Stimulated activated CD4-positive, alpha-beta T cell treated with anti-CD3 and anti-CD28 coated beads, TNF-alpha, amount 100 ng/mL, for 4 hours (primary cell): Measurements from ENCODE around the gene PCDH7.

Experiments
- DNase-seq, 3 experiments: peaks; one replicate each; pipeline ENCODE4 v3.0.0-alpha.2; 2020; ENCODE audit warnings: low read depth in 3 of 3

PCDH7 gene

GRCh38 chr4:30725562-30725961 is 5.4 kb downstream of the PCDH7 start:
- no peak for DNase-seq

GRCh38 chr4:30726090-30726675 is 6.0 kb downstream of the PCDH7 start:
- DNase-seq: no peak

- no peak for DNase-seq
These were observed 7.2 kb downstream of the PCDH7 start for GRCh38 chr4:30727409-30727808.

GRCh38 chr4:30728311-30728710 is 8.1 kb downstream of the PCDH7 start:
- DNase-seq: no peak

- no peak for DNase-seq
These were observed 23.7 kb downstream of the PCDH7 start for GRCh38 chr4:30743897-30744296.

- no peak for DNase-seq
These were observed 24.2 kb downstream of the PCDH7 start for GRCh38 chr4:30744386-30744785.

GRCh38 chr4:30744957-30745640 is 24.9 kb downstream of the PCDH7 start:
- no peak for DNase-seq

- DNase-seq: no peak
These were observed 26.6 kb downstream of the PCDH7 start for GRCh38 chr4:30746735-30747134.

- no peak for DNase-seq
These were observed 33.1 kb downstream of the PCDH7 start for GRCh38 chr4:30753316-30753715.

GRCh38 chr4:30754021-30754420 is 33.9 kb downstream of the PCDH7 start:
- no peak for DNase-seq

- no peak for DNase-seq
These were observed 35.2 kb downstream of the PCDH7 start for GRCh38 chr4:30755346-30755745.

- no peak for DNase-seq
These were observed 36.4 kb downstream of the PCDH7 start for GRCh38 chr4:30756553-30756952.

GRCh38 chr4:30757357-30757756 is 37.2 kb downstream of the PCDH7 start:
- DNase-seq: no peak

GRCh38 chr4:30760551-30760950 is 40.4 kb downstream of the PCDH7 start:
- no peak for DNase-seq

GRCh38 chr4:30763321-30763727 is 43.2 kb downstream of the PCDH7 start:
- DNase-seq: no peak

GRCh38 chr4:30765022-30765421 is 44.9 kb downstream of the PCDH7 start:
- no peak for DNase-seq

- DNase-seq: no peak
These were observed 47.1 kb downstream of the PCDH7 start for GRCh38 chr4:30767147-30767845.

- DNase-seq: no peak
These were observed 48.1 kb downstream of the PCDH7 start for GRCh38 chr4:30768277-30768676.

- DNase-seq: no peak
These were observed 48.9 kb downstream of the PCDH7 start for GRCh38 chr4:30769093-30769492.

GRCh38 chr4:30770049-30770549 is 49.9 kb downstream of the PCDH7 start:
- no peak for DNase-seq

- no peak for DNase-seq
These were observed 50.6 kb downstream of the PCDH7 start for GRCh38 chr4:30770812-30771211.

GRCh38 chr4:30776451-30776850 is 56.3 kb downstream of the PCDH7 start:
- DNase-seq: no peak

GRCh38 chr4:30776921-30777415 is 56.8 kb downstream of the PCDH7 start:
- no peak for DNase-seq
